Pancreas (tissue), 10 donors: ENCODE data around the gene WIZ. TPM values are rescaled to one million over a fixed set of nuclear protein-coding genes. Genes with fewer than 3 reads are reported as not detected.

Experiments used
- ATAC-seq, 4 donors: fragments of 200-7000 bp; cut with Tn5 transposase; one replicate each; pipeline versions ENCODE4 v1.8.0 to v1.9.1; 2020; ENCODE audit warnings: mild to moderate bottlenecking in 4 of 4, moderate library complexity in 4 of 4
- DNase-seq, 6 donors: peaks; one replicate each; pipeline ENCODE4 v3.0.0-alpha.2; 2020
- FAIRE-seq: peaks from 2 replicates; lab custom pipeline; 2012; peaks lifted over from hg19 to GRCh38; lab: Jason Lieb, UNC
- H3K27ac ChIP-seq, 4 donors: fragments of 200-600 bp; sonication (generic); 1 replicate in 3 of 4; 2 replicates in 1 of 4; pipeline versions ENCODE4 v1.5.0 to v1.8.0; 2020
- H3K27me3 ChIP-seq, 4 donors: fragments of 200-600 bp; one replicate each; pipeline ENCODE4 v1.8.0; 2021
- H3K36me3 ChIP-seq, 3 donors: fragments of 200-600 bp; sonication (generic) in 1 of 3; one replicate each; pipeline versions ENCODE4 v1.5.0 to v1.8.0; 2020 to 2021
- H3K4me1 ChIP-seq, 3 donors: fragments of 200-600 bp; one replicate each; pipeline ENCODE4 v1.8.0; 2021
- H3K4me3 ChIP-seq, 4 donors: fragments of 200-600 bp; sonication (generic) in 2 of 4; one replicate each; pipeline versions ENCODE4 v1.5.0 to v1.8.0; 2020 to 2021
- H3K9me3 ChIP-seq, 4 donors: fragments of 200-600 bp; one replicate each; pipeline ENCODE4 v1.8.0; 2021
- WGBS, 2 donors: extraction: QIAGEN DNeasy Blood & Tissue Kit; methylation state at CpG; one replicate each; pipeline ENCODE4 v1.1.7; 2013; 5-methylcytosine and 5-hydroxymethylcytosine counted together
- intact Hi-C, 3 donors: fragments of 100-400 bp; cut with DNase I; formaldehyde crosslinking; loops; one replicate each; pipeline versions ENCODE4 v1.11.1 to v1.14.2; 2022
- polyA plus RNA-seq, 2 donors: library from polyadenylated mRNA; stranded (reverse); fragments of 200-250 nt; gene quantifications; one replicate each; pipeline ENCODE4 v1.2.3, GENCODE V29; 2013
- total RNA-seq, 6 donors: library from RNA; stranded (reverse); fragmentation: NEBNext Ultra II Directional in 4 of 6; extraction: Animal tissue kit (Norgen Biotek cat#: 25700) in 4 of 6; gene quantifications; one replicate each; pipeline versions ENCODE4 v1.2.1 to v1.2.4, GENCODE V29; 2021 to 2023
- TF ChIP-seq, protein P1 (sequence below), 4 donors: fragments of 200-600 bp; sonication (generic) in 3 of 4; IDR thresholded peaks; one replicate each; pipeline versions ENCODE4 v1.5.0 to v1.8.0; 2021; ENCODE audit warnings: antibody characterized with exemption in 4 of 4
- donor health status: healthy with polysubstance abuse.
- donor health status: DM: no; HTN: no; CAD: no; lungs with moderate emphysema.
- donor health status: DM: no; HTN: no; CAD: no.
- donor health status: control.
- donor health status: control.
- donor health status: Bipolar disorder and iron deficiency.
- donor health status: DM: yes; HTN: yes; CAD: no.
- donor health status: DM: no; HTN: no; CAD: no.
- donor health status: DM: no; HTN: no; CAD: no.
- donor health status: DM: yes; HTN: yes; CAD: no.

WIZ gene
- total and polyA plus RNA-seq, 8 donors, result 11.0 to 23.2 (median 16.0) TPM

DNA sequence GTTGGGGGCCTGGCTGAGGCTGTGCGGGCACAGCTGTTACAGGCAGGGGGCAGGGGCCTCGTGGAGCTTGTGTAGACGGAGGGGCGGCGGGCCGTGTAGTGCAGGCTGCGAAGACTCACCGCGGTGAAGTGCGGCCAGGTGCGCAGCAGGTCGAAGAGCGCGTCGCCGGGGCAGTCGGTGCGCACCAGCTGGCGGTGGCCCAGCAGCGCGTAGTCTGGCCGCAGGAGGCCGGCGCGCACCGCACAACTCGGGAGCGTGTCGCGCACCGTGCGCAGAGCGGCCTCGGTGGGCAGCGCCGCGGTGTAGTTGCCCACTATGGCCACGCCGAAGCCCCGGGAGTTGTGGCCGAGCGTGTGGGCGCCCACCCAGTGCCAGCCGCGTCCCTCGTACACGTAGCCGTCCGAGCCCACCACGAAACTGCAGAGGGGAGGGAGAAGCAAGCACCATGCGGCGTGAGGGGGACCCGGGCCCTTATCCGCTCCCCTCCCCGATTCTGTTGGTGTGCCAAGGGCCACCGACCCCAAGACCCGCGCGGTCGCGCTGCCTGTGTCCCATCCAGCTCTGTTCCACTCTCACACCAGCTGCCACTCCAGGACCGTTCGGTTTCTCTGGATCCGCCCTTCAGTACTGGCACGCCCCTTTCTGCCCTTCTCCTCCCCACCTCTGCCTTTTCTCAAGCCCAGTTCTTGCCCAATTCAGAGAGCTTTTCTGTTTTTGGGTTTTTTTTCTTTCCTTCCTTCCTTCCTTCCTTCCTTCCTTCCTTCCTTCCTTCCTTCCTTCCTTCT lies 19.9 kb upstream of the WIZ start:
- no peaks in the 10 kb centered on the region for H3K9me3 ChIP-seq
- H3K36me3 ChIP-seq, result no peaks in the 10 kb centered on the region
- ATAC-seq (peak in 3 of 4 donors; percentile 38 to 76 (median 63)), DNase-seq (peak in 1 of 6 donors; percentile 52), FAIRE-seq (no peak)
- H3K27me3 ChIP-seq, result peaks cover 0 to 8% (median 0%) of the 10 kb centered on the region in 4 donors
- TF ChIP-seq, protein P1, sequence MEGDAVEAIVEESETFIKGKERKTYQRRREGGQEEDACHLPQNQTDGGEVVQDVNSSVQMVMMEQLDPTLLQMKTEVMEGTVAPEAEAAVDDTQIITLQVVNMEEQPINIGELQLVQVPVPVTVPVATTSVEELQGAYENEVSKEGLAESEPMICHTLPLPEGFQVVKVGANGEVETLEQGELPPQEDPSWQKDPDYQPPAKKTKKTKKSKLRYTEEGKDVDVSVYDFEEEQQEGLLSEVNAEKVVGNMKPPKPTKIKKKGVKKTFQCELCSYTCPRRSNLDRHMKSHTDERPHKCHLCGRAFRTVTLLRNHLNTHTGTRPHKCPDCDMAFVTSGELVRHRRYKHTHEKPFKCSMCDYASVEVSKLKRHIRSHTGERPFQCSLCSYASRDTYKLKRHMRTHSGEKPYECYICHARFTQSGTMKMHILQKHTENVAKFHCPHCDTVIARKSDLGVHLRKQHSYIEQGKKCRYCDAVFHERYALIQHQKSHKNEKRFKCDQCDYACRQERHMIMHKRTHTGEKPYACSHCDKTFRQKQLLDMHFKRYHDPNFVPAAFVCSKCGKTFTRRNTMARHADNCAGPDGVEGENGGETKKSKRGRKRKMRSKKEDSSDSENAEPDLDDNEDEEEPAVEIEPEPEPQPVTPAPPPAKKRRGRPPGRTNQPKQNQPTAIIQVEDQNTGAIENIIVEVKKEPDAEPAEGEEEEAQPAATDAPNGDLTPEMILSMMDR (IDR thresholded peaks at IDR 0.05), result no peak
- intact Hi-C loops, result no loop called here
- no peaks in the 10 kb centered on the region for H3K4me1 ChIP-seq
- H3K27ac ChIP-seq, result no peak overlapping the region
- H3K4me3 ChIP-seq, result peak overlapping the region in 2 of 4 donors; percentile 6 to 33
- 3% methylated on average over 53 to 65 of the region's 65 CpGs for WGBS, 2 donors

DNA sequence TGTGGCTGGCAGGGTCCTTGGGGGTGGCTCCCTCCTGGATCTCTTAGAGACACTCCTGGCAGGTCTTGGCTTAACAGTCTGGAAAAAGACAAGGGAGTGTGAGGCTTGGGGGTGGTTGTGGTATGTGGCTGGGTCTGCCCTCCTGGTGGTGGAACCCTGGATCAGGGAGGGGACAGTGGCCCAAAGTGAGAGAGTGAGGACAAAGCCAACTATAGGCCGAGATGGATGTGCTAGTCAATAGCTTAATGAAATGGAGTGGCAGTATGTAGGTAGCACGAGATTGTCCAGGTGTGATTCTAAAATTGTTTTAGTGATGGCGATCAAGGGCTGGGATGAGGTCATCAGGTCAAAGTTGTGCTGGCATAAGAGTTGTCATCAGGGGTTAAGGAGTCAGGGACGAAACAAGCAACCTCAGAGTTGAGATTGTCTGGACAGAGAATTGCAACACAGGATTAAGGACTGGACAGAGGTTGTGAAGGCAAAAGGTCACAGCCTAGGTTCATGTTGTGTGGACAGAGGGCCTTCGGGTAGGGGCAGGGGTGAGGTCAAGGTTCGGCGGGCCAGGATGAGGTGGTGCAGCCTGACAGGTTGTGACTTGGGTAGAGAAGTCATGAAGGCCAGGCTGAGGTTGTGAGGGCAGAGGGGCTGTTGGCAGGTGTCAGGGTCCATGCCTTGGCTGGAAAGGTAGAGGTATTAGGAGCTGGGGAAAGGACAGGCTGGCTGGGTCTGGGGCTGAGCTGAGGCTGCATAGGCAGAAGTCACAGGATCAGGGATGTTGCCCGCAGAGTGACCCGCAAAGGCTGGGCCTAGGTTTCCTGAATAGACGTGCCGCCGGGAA lies 19.1 kb upstream of the WIZ start:
- Histone ChIP-seq H3K27me3 (peaks cover 0 to 8% (median 0%) of the 10 kb centered on the region in 4 donors), H3K36me3 (no peaks in the 10 kb centered on the region), H3K4me1 (no peaks in the 10 kb centered on the region), H3K4me3 (no peak overlapping the region), H3K9me3 (no peaks in the 10 kb centered on the region), H3K27ac (no peak overlapping the region)
- 47 to 50% methylated on average over 12 of the region's 12 CpGs for WGBS, 2 donors
- no peak for ATAC-seq
- TF ChIP-seq, protein P1 (IDR thresholded peaks at IDR 0.05), result no peak
- intact Hi-C loops, result no loop called here
- FAIRE-seq, result no peak
- DNase-seq, result peak in 1 of 6 donors; percentile 52

DNA sequence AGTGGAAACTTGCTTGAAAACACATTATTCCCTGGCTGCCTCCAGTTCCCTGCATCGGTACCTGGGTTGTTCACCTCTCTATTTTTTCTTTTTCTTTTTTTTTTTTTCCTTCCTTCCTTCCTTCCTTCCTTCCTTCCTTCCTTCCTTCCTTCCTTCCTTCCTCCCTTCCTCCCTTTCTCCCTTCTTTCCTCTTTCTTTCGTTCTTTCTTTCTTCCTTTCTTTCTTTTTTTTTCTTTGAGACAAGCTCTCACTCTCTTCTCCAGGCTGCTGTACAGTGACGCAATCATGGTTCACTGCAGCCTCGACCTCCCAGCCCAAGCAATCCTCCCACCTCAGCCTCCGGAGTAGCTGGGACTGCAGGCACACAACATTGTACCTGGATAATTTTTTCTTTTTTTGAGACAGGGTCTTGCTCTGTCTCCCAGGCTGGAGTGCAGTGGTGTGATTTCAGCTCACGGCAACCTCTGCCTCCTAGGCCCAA lies 18.0 kb upstream of the WIZ start:
- Histone ChIP-seq H3K27ac (no peak overlapping the region), H3K36me3 (no peaks in the 10 kb centered on the region), H3K9me3 (no peaks in the 10 kb centered on the region), H3K4me3 (no peak overlapping the region), H3K27me3 (peaks cover 0 to 8% (median 0%) of the 10 kb centered on the region in 4 donors), H3K4me1 (no peaks in the 10 kb centered on the region)
- TF ChIP-seq, protein P1 (IDR thresholded peaks at IDR 0.05), result no peak
- FAIRE-seq (no peak), ATAC-seq (no peak), DNase-seq (no peak)
- 67 to 79% methylated on average over 6 of the region's 6 CpGs for WGBS, 2 donors
- intact Hi-C loops, result no loop called here

DNA sequence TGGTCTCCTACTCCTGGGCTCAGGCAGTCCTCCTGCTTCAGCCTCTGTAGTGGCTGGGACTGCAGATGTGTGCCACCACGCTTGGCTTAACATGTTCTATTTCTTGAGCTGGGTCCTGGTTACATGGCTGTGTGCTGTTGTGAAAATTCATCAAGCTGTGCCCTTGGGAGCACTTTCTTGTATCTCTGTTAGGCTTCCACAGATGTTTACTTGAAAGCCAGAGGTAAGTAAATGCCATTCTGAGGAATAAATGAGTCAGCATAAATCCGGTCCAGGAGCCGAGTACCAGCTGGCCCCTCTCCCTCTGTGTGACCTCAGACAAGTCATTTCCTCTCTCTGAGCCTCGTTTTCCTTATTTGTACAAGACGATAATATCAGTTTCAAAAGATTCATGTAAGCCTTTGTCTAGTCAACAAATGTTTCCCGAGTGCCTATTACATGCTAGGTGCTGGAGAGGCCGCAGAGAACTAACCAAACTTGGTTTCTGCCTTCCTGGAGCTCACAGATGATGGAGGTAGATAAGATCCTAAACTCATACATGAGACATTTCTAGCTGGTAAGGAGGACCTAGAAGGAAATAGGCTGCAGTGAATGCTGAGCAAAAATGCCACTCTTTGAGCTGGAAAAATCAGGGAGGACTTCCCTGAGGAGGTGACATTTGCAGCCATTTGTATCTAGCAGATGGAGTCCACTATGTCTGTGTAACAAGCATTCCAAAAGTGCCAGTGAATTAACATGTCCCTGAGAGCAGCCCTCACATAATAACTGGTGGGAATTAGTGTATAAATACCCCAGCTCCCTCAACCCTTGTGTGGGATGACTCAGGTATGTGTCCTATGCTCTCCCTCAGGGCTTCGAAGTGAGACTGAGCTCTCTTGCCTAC lies 17.3 kb upstream of the WIZ start:
- ATAC-seq (peak in 2 of 4 donors; percentile 21 to 25), FAIRE-seq (no peak), DNase-seq (no peak)
- Histone ChIP-seq H3K27ac (no peak overlapping the region), H3K36me3 (no peaks in the 10 kb centered on the region), H3K4me3 (no peak overlapping the region), H3K27me3 (peaks cover 0 to 8% (median 0%) of the 10 kb centered on the region in 4 donors), H3K9me3 (no peaks in the 10 kb centered on the region), H3K4me1 (no peaks in the 10 kb centered on the region)
- intact Hi-C loops, result no loop called here
- TF ChIP-seq, protein P1 (IDR thresholded peaks at IDR 0.05), result no peak
- WGBS, 2 donors, result 35 to 42% methylated on average over 8 of the region's 8 CpGs
